Glutamatergic neuron (in vitro differentiated cells): ENCODE measurements around the gene ZNF862. TPM values are rescaled to one million over a fixed set of nuclear protein-coding genes. Genes with fewer than 3 reads are reported as not detected.
A peak's percentile ranks its signal among the peaks of the same experiment; 100 is the strongest.

ENCODE experiments used
- DNase-seq: peaks from one replicate; pipeline ENCODE4 v3.0.0; 2022
- H3K27ac Mint-ChIP-seq: one replicate; pipeline ENCODE4 v1.8.0; 2020; ENCODE audit warnings: mild to moderate bottlenecking, mixed read lengths, inconsistent platforms; ENCODE audit not compliant: unreplicated experiment
- H3K27me3 Mint-ChIP-seq: one replicate; pipeline ENCODE4 v1.8.0; 2020; ENCODE audit warnings: mild to moderate bottlenecking, moderate library complexity, mixed read lengths, inconsistent platforms; ENCODE audit not compliant: unreplicated experiment
- H3K36me3 Mint-ChIP-seq: one replicate; pipeline ENCODE4 v1.8.0; 2020; ENCODE audit warnings: mild to moderate bottlenecking, mixed read lengths, inconsistent platforms; ENCODE audit not compliant: unreplicated experiment
- H3K4me1 Mint-ChIP-seq: one replicate; pipeline ENCODE4 v1.8.0; 2020; ENCODE audit warnings: mild to moderate bottlenecking, low read depth, mixed read lengths, inconsistent platforms; ENCODE audit not compliant: unreplicated experiment
- H3K4me3 Mint-ChIP-seq: one replicate; pipeline ENCODE4 v1.8.0; 2020; ENCODE audit warnings: mild to moderate bottlenecking, mixed read lengths, inconsistent platforms; ENCODE audit not compliant: unreplicated experiment
- H3K9me3 Mint-ChIP-seq: one replicate; pipeline ENCODE4 v1.8.0; 2020; ENCODE audit warnings: mild to moderate bottlenecking, moderate library complexity, mixed read lengths, inconsistent platforms; ENCODE audit not compliant: unreplicated experiment
- CTCF ChIP-seq: fragments of 200-600 bp; sonication (generic); IDR thresholded peaks from one replicate; pipeline ENCODE4 v1.5.0; 2021; ENCODE audit not compliant: partially characterized antibody, unreplicated experiment
- total RNA-seq: library from RNA; stranded (reverse); fragmentation: NEBNext Ultra II Directional; extraction: Animal tissue kit (Norgen Biotek cat#: 25700); gene quantifications from one replicate; pipeline ENCODE4 v1.2.1, GENCODE V29; 2021; ENCODE audit not compliant: unreplicated experiment

Gene ZNF862
- total RNA-seq, 1 donor from 2014 or later, result 12.9 TPM

GRCh38 chr7:149873970-149874643 is 35.9 kb downstream of the ZNF862 start:
- Mint-ChIP-seq H3K4me3 (peak overlapping the region; percentile 82), H3K36me3 (no peaks in the 10 kb centered on the region), H3K27me3 (no peaks in the 10 kb centered on the region), H3K27ac (no peak overlapping the region), H3K9me3 (peaks cover 7% of the 10 kb centered on the region), H3K4me1 (peaks cover 12% of the 10 kb centered on the region)
- DNase-seq, result no peak
- TF ChIP-seq CTCF, result no peak

GRCh38 chr7:149874644-149875028 is 36.5 kb downstream of the ZNF862 start:
- Mint-ChIP-seq H3K27me3 (no peaks in the 10 kb centered on the region), H3K4me1 (peaks cover 15% of the 10 kb centered on the region), H3K27ac (peak overlapping the region; percentile 45), H3K36me3 (no peaks in the 10 kb centered on the region), H3K9me3 (peaks cover 7% of the 10 kb centered on the region), H3K4me3 (peak overlapping the region; percentile 82)
- no peak for DNase-seq
- no peak for TF ChIP-seq CTCF

GRCh38 chr7:149875396-149875795 is 37.2 kb downstream of the ZNF862 start:
- Mint-ChIP-seq H3K4me3 (peak overlapping the region; percentile 82), H3K27me3 (no peaks in the 10 kb centered on the region)

GRCh38 chr7:149877890-149878522 is 39.8 kb downstream of the ZNF862 start:
- no peaks in the 10 kb centered on the region for H3K36me3 Mint-ChIP-seq
- H3K4me1 Mint-ChIP-seq, result peaks cover 16% of the 10 kb centered on the region
- H3K9me3 Mint-ChIP-seq, result peaks cover 6% of the 10 kb centered on the region
- H3K27ac Mint-ChIP-seq, result no peak overlapping the region
- DNase-seq, result no peak
- no peak overlapping the region for H3K4me3 Mint-ChIP-seq
- H3K27me3 Mint-ChIP-seq, result peaks cover 6% of the 10 kb centered on the region
- no peak for TF ChIP-seq CTCF

More at GRCh38 chr7:149875396-149875795, 37.2 kb downstream of the ZNF862 start:
- no peak for DNase-seq
- no peak for TF ChIP-seq CTCF
- Mint-ChIP-seq H3K9me3 (peaks cover 7% of the 10 kb centered on the region), H3K27ac (no peak overlapping the region), H3K4me1 (peaks cover 17% of the 10 kb centered on the region), H3K36me3 (no peaks in the 10 kb centered on the region)

GRCh38 chr7:149878523-149878921 is 40.3 kb downstream of the ZNF862 start:
- H3K4me1 Mint-ChIP-seq, result peaks cover 16% of the 10 kb centered on the region
- no peak for DNase-seq
- peaks cover 4% of the 10 kb centered on the region for H3K9me3 Mint-ChIP-seq
- no peaks in the 10 kb centered on the region for H3K36me3 Mint-ChIP-seq
- TF ChIP-seq CTCF, result no peak
- peaks cover 6% of the 10 kb centered on the region for H3K27me3 Mint-ChIP-seq
- no peak overlapping the region for H3K4me3 Mint-ChIP-seq
- H3K27ac Mint-ChIP-seq, result no peak overlapping the region
